ENCODE measurements around the gene PRRT4. TPM values are rescaled to one million over a fixed set of nuclear protein-coding genes. Genes with fewer than 3 reads are reported as not detected.

Gene PRRT4
- 0.27 and 0.38 TPM in 2 replicates for total RNA-seq (2014; rRNA removed; shearing (Covaris generic))
- 3.5 and 3.8 TPM in 2 replicates for polyA plus RNA-seq (2014; cell fraction: nucleus; rRNA removed)

- DNase-seq (ENCODE audit: extremely low read depth, low read depth), result no peak
Measured at GRCh38 chr7:128361411-128362379, at the start of gene PRRT4. TSS of gene PRRT4 (minus strand) at chr7:128361690.

DNA sequence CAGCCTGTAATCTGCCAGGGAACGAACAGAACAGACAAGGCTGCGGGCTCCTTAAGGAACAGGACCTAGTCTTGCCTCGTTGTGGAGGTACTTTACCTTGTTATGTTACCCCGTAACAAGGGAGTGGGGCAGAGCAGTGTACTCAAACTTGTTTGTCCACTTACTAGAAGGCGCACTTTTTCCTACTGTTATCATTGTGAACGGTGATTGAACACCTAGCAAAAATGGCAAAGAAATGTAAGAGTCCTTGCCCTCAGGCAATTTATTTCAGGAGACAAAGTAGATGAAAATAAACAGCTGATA lies 48.9 kb upstream of the PRRT4 start:
- no peak for DNase-seq (ENCODE audit: extremely low read depth, low read depth)

- peak; percentile 71 for DNase-seq (ENCODE audit: extremely low read depth, low read depth)
Measured at GRCh38 chr7:128409596-128410450, 48.3 kb upstream of the PRRT4 start, which contains the start of gene IMPDH1. TSS of gene IMPDH1 (minus strand) at chr7:128409982. CDS start at chr7:128409901, 81 bp downstream.

DNA sequence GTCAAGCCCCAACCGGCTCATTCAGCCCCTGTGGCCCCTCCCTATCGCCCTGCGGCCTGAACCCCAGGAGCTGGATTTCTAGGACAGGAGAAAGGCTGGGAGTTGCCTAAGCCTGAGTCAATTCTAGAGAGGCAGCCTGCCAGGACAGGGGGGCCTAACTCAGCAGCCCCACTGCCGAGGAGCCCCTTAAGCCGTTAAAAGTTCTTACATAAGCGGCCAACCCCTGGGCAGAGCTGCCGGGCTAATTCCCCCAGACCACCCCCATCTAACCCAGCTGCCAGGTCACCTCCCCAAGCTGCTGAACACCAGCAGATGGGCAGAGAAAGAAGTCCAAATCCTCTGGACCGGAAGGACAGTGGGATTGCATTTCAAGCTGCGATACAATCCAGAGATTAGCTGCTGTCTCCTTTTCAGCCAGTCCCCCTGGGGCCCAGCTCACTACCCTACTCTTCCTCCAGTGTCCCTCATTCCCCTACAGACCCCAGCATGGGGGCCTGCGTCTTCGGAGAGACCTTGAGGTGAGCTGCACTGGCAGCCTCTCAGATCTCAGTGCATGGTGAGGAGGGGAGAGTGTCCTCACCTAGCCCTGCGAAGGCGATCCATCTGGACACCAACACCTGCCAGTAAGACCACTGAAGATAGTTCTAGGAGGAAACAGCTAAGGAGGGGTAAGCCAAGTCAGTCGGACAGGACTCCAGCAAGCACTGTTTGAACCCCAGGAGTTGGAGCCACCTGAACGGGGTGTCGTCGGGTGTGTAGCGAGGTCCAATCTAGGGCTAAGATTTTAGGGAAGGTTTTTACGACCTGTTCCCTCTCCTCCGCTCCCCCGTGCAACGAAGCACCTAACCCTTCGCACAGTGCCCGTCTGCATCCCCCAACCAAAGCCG lies 47.5 kb upstream of the PRRT4 start:
- DNase-seq (ENCODE audit: extremely low read depth, low read depth), result no peak

GRCh38 chr7:128407751-128408708 lies 46.5 kb upstream of the PRRT4 start:
- DNase-seq (ENCODE audit: extremely low read depth, low read depth), result no peak

DNA sequence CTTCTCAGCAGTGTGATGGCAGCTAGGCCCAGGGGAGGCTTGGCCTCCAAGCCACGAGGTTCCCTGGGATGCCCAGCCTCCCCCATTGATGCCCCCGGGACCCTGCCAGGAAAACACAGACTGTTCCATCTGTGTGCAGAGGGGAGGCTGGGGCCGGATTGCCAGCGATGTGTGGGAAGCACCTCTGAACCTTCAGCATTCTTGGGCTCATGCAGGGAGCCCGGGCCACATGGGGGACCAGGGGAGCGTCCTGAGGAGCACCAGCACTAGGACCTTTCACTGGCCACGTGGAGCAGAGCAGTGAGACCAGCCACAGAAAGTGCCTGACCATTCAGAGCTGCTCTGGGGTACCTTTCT lies 45.7 kb upstream of the PRRT4 start:
- no peak for DNase-seq (ENCODE audit: extremely low read depth, low read depth)

DNA sequence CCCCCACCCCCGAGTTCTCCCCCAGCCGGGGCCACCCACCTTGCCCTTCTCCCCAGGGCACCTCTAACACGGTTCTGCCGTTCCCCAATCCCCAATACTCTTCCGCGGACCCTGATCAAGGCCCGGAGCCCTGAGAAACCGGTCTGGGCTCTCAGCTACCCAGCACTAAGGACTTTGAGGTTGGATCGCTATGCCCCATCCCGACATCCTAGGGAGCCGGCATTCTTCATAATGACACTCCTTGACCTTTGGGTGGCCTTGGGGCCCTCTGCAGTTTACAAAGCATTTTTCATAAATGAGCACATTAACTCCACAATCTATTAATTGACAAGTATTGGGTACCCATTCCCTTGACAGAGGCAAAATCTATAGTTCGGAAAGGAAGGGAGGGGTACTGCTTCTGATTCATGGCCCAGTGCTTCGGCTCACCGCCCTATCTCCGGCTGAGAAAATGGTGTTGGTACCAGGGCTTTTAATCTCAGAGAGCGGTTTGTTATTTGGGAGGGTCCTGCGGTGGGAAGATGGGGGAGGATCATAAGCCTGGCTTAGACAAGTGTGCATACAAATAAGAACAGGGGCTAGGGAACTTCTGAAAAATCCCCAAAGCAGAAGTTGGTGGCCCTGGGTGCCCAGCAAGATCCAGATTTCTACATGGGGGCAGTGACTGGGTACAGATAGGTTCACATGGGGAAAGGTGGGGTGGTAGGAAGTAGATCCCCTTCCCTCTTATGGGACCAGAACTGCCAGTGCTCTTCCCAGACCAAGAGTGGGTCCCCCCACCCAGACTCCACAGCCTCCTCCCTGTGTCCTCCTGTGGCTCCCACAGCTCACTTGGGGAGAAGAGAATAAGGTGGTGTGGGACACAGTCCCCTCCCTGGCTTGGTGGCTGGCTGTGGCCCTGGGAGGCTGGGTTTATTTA lies 45.1 kb upstream of the PRRT4 start:
- no peak for DNase-seq (ENCODE audit: extremely low read depth, low read depth)

- peak; percentile 45 for DNase-seq (ENCODE audit: extremely low read depth, low read depth)
Measured at GRCh38 chr7:128405471-128406313, 44.2 kb upstream of the PRRT4 start.

DNA sequence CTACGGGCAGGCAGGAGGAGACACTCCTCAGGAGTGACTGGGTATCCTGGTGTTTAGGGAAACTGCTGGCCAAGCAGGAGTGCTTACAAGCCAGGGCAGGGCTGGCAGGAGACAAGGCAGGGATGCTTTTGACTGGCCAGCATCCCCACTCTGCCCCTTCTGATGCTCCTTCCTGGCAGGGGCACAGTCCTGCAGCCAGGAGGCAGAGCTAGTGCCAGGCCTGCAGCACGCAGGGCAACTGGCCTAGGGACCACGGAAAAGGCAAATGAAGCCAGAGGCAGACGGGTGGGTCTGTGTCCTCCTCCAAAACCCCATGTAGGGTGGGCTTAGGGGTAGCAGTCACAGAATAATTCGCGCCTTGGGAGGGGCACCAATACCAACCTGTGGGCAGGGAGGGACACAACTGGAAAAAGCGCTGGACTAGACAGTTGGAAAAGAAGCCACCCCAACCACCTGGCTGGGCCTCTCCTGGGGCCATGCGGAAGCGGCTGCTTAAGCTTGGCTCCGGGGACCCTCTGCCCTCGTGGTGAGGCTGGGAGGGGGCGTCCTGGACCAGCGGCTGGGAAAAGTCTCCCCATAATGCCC lies 43.5 kb upstream of the PRRT4 start:
- no peak for DNase-seq (ENCODE audit: extremely low read depth, low read depth)

GRCh38 chr7:128404143-128404681 lies 42.7 kb upstream of the PRRT4 start:
- no peak for DNase-seq (ENCODE audit: extremely low read depth, low read depth)

DNA sequence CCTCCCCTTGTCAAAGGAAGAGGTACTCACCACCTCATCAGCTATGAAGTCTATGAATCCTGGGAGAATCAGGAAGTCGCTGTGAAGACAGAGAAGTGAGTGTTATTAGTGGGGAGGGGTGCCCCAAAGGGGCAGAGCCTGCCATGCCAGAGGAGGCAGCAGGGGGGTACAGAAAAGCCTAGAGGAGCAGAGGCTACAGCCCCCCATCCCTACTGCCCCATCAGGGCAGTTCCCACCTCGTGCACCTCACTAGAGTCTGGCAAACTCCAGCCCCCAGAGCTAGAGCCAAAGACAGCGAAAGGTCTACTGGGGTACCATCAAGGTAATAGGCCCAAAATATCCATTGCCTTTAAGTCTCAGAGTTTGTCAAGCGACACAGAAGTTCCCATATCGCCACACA lies 42.2 kb upstream of the PRRT4 start:
- DNase-seq (ENCODE audit: extremely low read depth, low read depth), result no peak

DNA sequence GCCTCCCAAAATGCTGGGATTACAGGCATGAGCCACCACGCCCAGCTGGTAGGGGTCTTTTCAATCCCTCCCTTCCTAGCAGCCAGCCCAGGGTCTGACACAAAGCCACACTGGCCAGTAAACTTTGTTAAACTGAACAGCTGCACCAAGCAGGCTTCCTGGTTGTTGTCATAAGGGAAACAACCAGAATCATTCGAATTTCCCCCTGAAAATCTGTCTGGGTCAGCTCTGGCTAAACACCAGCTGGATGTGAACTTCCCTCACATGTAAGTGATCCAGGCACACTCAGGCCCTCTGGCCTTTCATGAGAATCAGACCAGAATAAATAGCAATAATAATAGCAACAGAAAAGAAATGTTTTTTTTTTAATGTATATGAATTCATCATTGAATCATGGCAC lies 40.9 kb upstream of the PRRT4 start:
- no peak for DNase-seq (ENCODE audit: extremely low read depth, low read depth)

GRCh38 chr7:128400566-128400965 lies 39.1 kb upstream of the PRRT4 start:
- DNase-seq (ENCODE audit: extremely low read depth, low read depth), result no peak

- DNase-seq (ENCODE audit: extremely low read depth, low read depth), result no peak
Measured at GRCh38 chr7:128399991-128400390, 38.5 kb upstream of the PRRT4 start.

DNA sequence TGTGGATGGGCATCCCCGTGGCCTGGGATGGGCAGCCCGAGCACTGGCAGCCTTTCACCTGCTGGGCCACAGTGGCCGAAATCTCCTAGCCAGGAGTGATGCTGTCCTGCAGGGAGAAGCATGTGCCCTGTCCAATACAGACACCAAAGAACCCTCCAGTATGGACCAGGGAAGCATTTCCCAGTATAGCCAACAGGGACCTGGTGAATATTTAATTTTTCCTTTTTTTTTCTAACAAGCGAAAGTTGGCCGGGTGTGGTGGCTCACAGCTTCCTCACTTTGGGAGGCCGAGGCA lies 37.3 kb upstream of the PRRT4 start:
- DNase-seq (ENCODE audit: extremely low read depth, low read depth), result no peak

- DNase-seq (ENCODE audit: extremely low read depth, low read depth), result peak; percentile 43
Measured at GRCh38 chr7:128398016-128398840, 36.7 kb upstream of the PRRT4 start.
